ENCODE results near the gene KDM4D. TPM values are rescaled to one million over a fixed set of nuclear protein-coding genes. Genes with fewer than 3 reads are reported as not detected.
A peak's percentile ranks its signal among the peaks of the same experiment; 100 is the strongest.

KDM4D gene
- polyA plus RNA-seq (2011; rRNA removed) (0.62 and 0.68 TPM in 2 replicates), polyA minus RNA-seq (2011; rRNA and poly(A)+ RNA removed) (0.74 and 1.7 TPM in 2 replicates)

- Histone ChIP-seq H3K27ac (ENCODE audit: low read depth, low read length) (peak within 1 kb of the TSS; percentile 84), H3K9me3 (ENCODE audit: control insufficient read depth, insufficient read depth, low read length) (no peaks in the 10 kb centered on the region; the same call in 1 of the 2 replicates), H3K4me3 (ENCODE audit: low read depth, low read length) (peak within 1 kb of the TSS; percentile 97), H3K27me3 (ENCODE audit: control insufficient read depth, insufficient read depth, low read length) (no peaks in the 10 kb centered on the region)
- ChIA-PET CTCF (interaction anchor here (0.6 to 1.9 kb wide), 8 partner anchors 11 to 903 kb away, joined by 3 to 8 read pairs (median 4); partner anchors contain the start of gene SRSF8), POLR2A (interaction anchor here (0.6 to 1.4 kb wide), 7 partner anchors 12 to 792 kb away, joined by 3 to 7 read pairs (median 4); partner anchors contain the start of gene SRSF8)
- peak; percentile 69 for DNase-seq (ENCODE audit: low read depth, low spot score)
- no peak for TF ChIP-seq CTCF (IDR thresholded peaks at IDR 0.05; ENCODE audit: low read depth, low read length)
Observed at GRCh38 chr11:94973099-94973968, at the start of gene KDM4D, which contains the start of gene CWC15. Gene KDM4D (plus strand): TSS chr11:94973709. CDS start chr11:94997373, 23,664 bp downstream. Gene CWC15 (minus strand): TSS chr11:94973556. CDS start chr11:94972185, 1,371 bp downstream.

- H3K27ac ChIP-seq (ENCODE audit: low read depth, low read length), result peak overlapping the region; percentile 47
- POLR2A ChIA-PET, result interaction anchor here (0.6 to 1.2 kb wide), 3 partner anchors 11 to 95 kb away, joined by 3 to 4 read pairs (median 3); no protein-coding TSS in a partner anchor
- no peak overlapping the region for H3K4me3 ChIP-seq (ENCODE audit: low read depth, low read length)
- CTCF ChIA-PET, result interaction anchor here (0.7 to 2.9 kb wide), 2 partner anchors 10 to 27 kb away, joined by 3 to 10 read pairs; no protein-coding TSS in a partner anchor
- no peaks in the 10 kb centered on the region for H3K9me3 ChIP-seq (ENCODE audit: control insufficient read depth, insufficient read depth, low read length)
- no peaks in the 10 kb centered on the region for H3K27me3 ChIP-seq (ENCODE audit: control insufficient read depth, insufficient read depth, low read length)
- DNase-seq (ENCODE audit: low read depth, low spot score), result no peak
- no peak for TF ChIP-seq CTCF (IDR thresholded peaks at IDR 0.05; ENCODE audit: low read depth, low read length)
Observed at GRCh38 chr11:94924171-94924572, 49.3 kb upstream of the KDM4D start.

- DNase-seq (ENCODE audit: low read depth, low spot score), result no peak
- ChIA-PET POLR2A (interaction anchor here (0.6 to 1.2 kb wide), 3 partner anchors 10 to 96 kb away, joined by 3 to 4 read pairs (median 3); no protein-coding TSS in a partner anchor), CTCF (interaction anchor here (0.7 to 2.9 kb wide), 2 partner anchors 9 to 27 kb away, joined by 3 to 10 read pairs; no protein-coding TSS in a partner anchor)
- Histone ChIP-seq H3K27me3 (ENCODE audit: control insufficient read depth, insufficient read depth, low read length) (no peaks in the 10 kb centered on the region), H3K27ac (ENCODE audit: low read depth, low read length) (peak overlapping the region; percentile 22), H3K9me3 (ENCODE audit: control insufficient read depth, insufficient read depth, low read length) (no peaks in the 10 kb centered on the region), H3K4me3 (ENCODE audit: low read depth, low read length) (no peak overlapping the region)
- TF ChIP-seq CTCF (IDR thresholded peaks at IDR 0.05; ENCODE audit: low read depth, low read length), result no peak
Observed at GRCh38 chr11:94924612-94925011, 48.9 kb upstream of the KDM4D start.

- no peak for TF ChIP-seq CTCF (IDR thresholded peaks at IDR 0.05; ENCODE audit: low read depth, low read length)
- H3K27me3 ChIP-seq (ENCODE audit: control insufficient read depth, insufficient read depth, low read length), result no peaks in the 10 kb centered on the region
- peak overlapping the region; percentile 92 for H3K27ac ChIP-seq (ENCODE audit: low read depth, low read length)
- no peak overlapping the region for H3K4me3 ChIP-seq (ENCODE audit: low read depth, low read length)
- CTCF ChIA-PET, result interaction anchor here (1.0 to 1.1 kb wide), 2 partner anchors 43 to 302 kb away, joined by 4 read pairs; no protein-coding TSS in a partner anchor
- no peak for DNase-seq (ENCODE audit: low read depth, low spot score)
- POLR2A ChIA-PET, result no interaction called here
- H3K9me3 ChIP-seq (ENCODE audit: control insufficient read depth, insufficient read depth, low read length), result no peaks in the 10 kb centered on the region
Observed at GRCh38 chr11:94925422-94926270, 47.9 kb upstream of the KDM4D start.

Measured in AG04450 (cell line).